Fibroblast of the aortic adventitia (primary cell): ENCODE data around the gene XAF1. TPM values are rescaled to one million over a fixed set of nuclear protein-coding genes. Genes with fewer than 3 reads are reported as not detected.
"Not testable (repeated sequence)": the region's sequence is repeated elsewhere in the genome, so short reads cannot be mapped to it uniquely, and the experiment has no call there.

Experiments
- DNase-seq: peaks from one replicate; pipeline ENCODE4 v3.0.0-alpha.2; 2010; ENCODE audit warnings: low read depth
- H3K4me3 ChIP-seq: 2 replicates; pipeline ENCODE4 v1.5.1; 2011; ENCODE audit warnings: low read depth, mild to moderate bottlenecking, control low read depth, low read length, moderate library complexity
- CTCF ChIP-seq: IDR thresholded peaks from 2 replicates; pipeline ENCODE4 v1.5.1; 2011; ENCODE audit warnings: mild to moderate bottlenecking, low read length, control low read depth, inconsistent platforms; ENCODE audit not compliant: insufficient read depth
- total RNA-seq: library from RNA; depleted of rRNA; stranded (reverse); fragments of >200 nt; gene quantifications from 2 replicates; pipeline ENCODE4 v1.2.3, GENCODE V29; 2012; ENCODE audit warnings: low replicate concordance

XAF1 gene
- total RNA-seq, 1 donor = 27.5 TPM

- no peak overlapping the region for H3K4me3 ChIP-seq
- DNase-seq = no peak
- no peak for TF ChIP-seq CTCF
These were observed 41.1 kb downstream of the XAF1 start for GRCh38 chr17:6796887-6797490.

GRCh38 chr17:6797718-6798351 is 42.0 kb downstream of the XAF1 start:
- TF ChIP-seq CTCF = no peak
- no peak for DNase-seq
- H3K4me3 ChIP-seq = no peak overlapping the region

- DNase-seq = no peak
- H3K4me3 ChIP-seq = no peak overlapping the region
- no peak for TF ChIP-seq CTCF
These were observed 43.9 kb downstream of the XAF1 start for GRCh38 chr17:6799738-6800137.

GRCh38 chr17:6800422-6801027 is 44.7 kb downstream of the XAF1 start:
- TF ChIP-seq CTCF = no peak
- DNase-seq = no peak
- H3K4me3 ChIP-seq = no peak overlapping the region

GRCh38 chr17:6811510-6811909 is 55.7 kb downstream of the XAF1 start:
- DNase-seq = no peak
- TF ChIP-seq CTCF = no peak
- no peak overlapping the region for H3K4me3 ChIP-seq

- no peak for TF ChIP-seq CTCF
- no peak for DNase-seq
These were observed 56.4 kb downstream of the XAF1 start for GRCh38 chr17:6812295-6812694.

GRCh38 chr17:6815775-6816174 is 59.9 kb downstream of the XAF1 start:
- H3K4me3 ChIP-seq = no peak overlapping the region
- no peak for TF ChIP-seq CTCF
- DNase-seq = no peak

More at GRCh38 chr17:6812295-6812694, 56.4 kb downstream of the XAF1 start:
- no peak overlapping the region for H3K4me3 ChIP-seq

GRCh38 chr17:6816368-6816767 is 60.5 kb downstream of the XAF1 start:
- H3K4me3 ChIP-seq, DNase-seq: not testable (repeated sequence)
